OCI-LY7 (cell line): ENCODE data around the gene AOPEP.

Experiments
- EZH2phosphoT487 ChIP-seq: fragments of 200-600 bp; sonication (generic); IDR thresholded peaks from 2 replicates; pipeline ENCODE4 v1.6.1; 2018; ENCODE audit warnings: low read depth, borderline replicate concordance, mild to moderate bottlenecking, mixed run types, antibody characterized with exemption, low read length, moderate library complexity, mixed read lengths
- TF ChIP-seq, protein P1 (sequence below): fragments of 200-600 bp; sonication (generic); conservative IDR thresholded peaks from 2 replicates; pipeline ENCODE4 v1.5.1; 2014; ENCODE audit warnings: mild to moderate bottlenecking, antibody characterized with exemption, low read length, moderate library complexity, mixed read lengths

- TF ChIP-seq, protein P1, sequence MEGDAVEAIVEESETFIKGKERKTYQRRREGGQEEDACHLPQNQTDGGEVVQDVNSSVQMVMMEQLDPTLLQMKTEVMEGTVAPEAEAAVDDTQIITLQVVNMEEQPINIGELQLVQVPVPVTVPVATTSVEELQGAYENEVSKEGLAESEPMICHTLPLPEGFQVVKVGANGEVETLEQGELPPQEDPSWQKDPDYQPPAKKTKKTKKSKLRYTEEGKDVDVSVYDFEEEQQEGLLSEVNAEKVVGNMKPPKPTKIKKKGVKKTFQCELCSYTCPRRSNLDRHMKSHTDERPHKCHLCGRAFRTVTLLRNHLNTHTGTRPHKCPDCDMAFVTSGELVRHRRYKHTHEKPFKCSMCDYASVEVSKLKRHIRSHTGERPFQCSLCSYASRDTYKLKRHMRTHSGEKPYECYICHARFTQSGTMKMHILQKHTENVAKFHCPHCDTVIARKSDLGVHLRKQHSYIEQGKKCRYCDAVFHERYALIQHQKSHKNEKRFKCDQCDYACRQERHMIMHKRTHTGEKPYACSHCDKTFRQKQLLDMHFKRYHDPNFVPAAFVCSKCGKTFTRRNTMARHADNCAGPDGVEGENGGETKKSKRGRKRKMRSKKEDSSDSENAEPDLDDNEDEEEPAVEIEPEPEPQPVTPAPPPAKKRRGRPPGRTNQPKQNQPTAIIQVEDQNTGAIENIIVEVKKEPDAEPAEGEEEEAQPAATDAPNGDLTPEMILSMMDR, result no peak
- TF ChIP-seq EZH2phosphoT487, result no peak
Observed at GRCh38 chr9:95067897-95068296, 341.4 kb downstream of the AOPEP start.
